ENCODE data around the gene GCK.

GCK gene

DNA sequence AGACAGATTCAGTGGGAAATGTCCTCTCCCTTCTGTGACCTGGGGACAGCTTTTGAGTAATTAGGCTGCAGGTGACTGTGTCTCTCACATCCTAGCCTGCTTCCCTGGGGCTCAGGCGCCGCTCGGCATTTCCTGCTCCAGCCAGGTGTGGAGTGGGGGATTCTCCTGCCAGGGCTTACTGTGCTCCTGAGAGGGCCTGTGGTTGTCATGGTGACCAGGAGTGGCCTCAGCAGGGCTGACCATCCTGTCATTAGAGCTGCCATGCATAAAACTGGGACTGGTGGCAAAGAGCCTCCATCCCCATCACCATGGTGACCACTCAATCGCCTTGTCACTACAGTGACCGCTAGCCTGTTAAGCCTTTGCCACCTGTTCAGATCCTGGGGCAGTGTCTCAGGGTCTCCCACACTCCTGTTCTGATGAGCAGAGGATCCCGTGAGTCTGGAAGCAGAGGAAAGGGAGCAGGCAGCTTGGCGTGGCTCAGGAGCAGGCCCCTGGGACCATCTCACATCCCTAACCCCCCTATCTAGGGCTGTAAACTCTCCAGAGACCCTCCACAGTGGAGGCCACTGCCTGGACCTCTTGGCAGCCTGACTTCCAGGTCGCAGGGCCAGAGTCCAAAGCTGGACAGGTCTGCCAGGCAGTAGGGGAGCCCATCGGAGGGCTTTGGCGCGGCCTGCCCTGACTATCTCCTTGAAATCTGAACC lies at the start of gene GCK:
TSS of gene GCK (minus strand) at position 154 of the 707 bp plus-strand sequence. CDS start 486 bp downstream, outside the sequence.
- TF ChIP-seq, protein P1, sequence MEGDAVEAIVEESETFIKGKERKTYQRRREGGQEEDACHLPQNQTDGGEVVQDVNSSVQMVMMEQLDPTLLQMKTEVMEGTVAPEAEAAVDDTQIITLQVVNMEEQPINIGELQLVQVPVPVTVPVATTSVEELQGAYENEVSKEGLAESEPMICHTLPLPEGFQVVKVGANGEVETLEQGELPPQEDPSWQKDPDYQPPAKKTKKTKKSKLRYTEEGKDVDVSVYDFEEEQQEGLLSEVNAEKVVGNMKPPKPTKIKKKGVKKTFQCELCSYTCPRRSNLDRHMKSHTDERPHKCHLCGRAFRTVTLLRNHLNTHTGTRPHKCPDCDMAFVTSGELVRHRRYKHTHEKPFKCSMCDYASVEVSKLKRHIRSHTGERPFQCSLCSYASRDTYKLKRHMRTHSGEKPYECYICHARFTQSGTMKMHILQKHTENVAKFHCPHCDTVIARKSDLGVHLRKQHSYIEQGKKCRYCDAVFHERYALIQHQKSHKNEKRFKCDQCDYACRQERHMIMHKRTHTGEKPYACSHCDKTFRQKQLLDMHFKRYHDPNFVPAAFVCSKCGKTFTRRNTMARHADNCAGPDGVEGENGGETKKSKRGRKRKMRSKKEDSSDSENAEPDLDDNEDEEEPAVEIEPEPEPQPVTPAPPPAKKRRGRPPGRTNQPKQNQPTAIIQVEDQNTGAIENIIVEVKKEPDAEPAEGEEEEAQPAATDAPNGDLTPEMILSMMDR (IDR thresholded peaks at IDR 0.05; ENCODE audit: low read depth, low read length, missing control alignments) = no peak
- H3K4me3 ChIP-seq (ENCODE audit: low read depth, low read length) = no peak within 1 kb of the TSS
- DNase-seq (ENCODE audit: low read depth) = no peak

DNA sequence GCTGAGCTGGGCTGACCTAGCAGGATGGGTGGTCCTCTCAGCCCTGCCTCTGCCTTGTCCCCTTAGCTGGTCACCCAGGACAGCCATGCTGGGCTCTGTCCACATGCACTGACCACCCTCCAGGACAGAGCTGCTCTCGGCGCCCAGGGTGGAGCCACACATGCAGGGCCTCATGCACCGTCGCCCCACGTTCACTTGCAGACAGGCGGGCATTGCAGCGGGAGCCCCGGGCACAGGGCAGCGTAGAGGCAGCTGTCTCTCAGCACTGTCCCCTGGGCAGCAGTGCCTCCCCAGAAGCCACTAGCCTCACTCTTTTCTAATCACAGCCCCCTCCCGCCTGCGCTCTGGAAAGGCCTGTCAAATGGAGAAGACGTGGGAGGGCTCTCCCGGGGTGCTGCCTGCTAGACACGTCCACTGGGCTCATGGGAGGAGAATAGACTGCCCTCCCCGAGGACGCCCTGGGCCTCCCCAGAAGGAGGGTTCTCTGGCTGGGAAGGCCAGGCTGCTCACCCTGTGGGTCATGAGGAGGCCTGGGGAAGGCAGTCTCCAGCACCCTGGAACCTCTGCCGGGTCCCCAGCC lies 49.0 kb upstream of the GCK start:
- H3K4me3 ChIP-seq (ENCODE audit: low read depth, low read length) = no peak overlapping the region
- TF ChIP-seq, protein P1 (IDR thresholded peaks at IDR 0.05; ENCODE audit: low read depth, low read length, missing control alignments) = no peak
- DNase-seq (ENCODE audit: low read depth) = no peak

DNA sequence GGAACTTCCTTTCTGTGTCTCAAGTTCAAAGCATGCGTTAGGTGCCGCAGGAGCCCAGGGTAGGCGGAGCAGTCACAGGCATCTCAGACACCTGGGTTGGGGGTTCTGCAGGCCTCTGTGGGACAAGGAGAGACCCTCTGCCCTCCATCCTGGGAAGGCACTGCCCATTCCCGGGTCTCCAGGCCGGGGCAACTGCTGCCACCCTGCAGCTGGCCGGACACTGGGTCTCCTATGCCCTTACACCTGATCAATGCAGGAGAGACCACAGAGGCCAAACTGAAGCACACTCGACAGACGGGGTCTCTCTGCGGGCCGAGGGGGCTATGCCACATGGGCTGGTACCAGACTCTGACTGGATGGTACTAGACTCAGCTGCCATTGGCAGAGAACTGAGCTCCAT lies 48.5 kb upstream of the GCK start:
- TF ChIP-seq, protein P1 (IDR thresholded peaks at IDR 0.05; ENCODE audit: low read depth, low read length, missing control alignments) = no peak
- H3K4me3 ChIP-seq (ENCODE audit: low read depth, low read length) = no peak overlapping the region
- no peak for DNase-seq (ENCODE audit: low read depth)

DNA sequence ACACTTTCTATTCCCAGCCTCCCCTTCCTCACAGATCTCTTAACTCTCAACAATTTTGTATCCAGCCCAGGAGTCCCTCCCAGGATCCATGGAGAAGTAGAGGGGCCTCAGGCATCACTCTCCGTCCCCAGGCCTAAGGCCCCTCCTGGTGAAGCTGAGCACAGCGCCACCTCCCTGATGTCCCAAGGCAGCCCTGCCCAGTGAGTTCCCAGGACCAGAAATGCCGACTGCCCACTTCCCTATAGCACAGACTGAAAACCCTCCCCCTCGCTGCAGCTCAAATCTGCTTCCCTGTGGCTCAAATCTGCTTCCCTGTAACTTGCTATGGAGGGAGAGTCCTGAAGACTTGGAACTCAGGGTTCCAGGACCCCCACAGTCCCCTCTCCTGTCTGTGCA lies 47.1 kb upstream of the GCK start:
- DNase-seq (ENCODE audit: low read depth) = no peak
- TF ChIP-seq, protein P1 (IDR thresholded peaks at IDR 0.05; ENCODE audit: low read depth, low read length, missing control alignments) = no peak
- H3K4me3 ChIP-seq (ENCODE audit: low read depth, low read length) = no peak overlapping the region

DNA sequence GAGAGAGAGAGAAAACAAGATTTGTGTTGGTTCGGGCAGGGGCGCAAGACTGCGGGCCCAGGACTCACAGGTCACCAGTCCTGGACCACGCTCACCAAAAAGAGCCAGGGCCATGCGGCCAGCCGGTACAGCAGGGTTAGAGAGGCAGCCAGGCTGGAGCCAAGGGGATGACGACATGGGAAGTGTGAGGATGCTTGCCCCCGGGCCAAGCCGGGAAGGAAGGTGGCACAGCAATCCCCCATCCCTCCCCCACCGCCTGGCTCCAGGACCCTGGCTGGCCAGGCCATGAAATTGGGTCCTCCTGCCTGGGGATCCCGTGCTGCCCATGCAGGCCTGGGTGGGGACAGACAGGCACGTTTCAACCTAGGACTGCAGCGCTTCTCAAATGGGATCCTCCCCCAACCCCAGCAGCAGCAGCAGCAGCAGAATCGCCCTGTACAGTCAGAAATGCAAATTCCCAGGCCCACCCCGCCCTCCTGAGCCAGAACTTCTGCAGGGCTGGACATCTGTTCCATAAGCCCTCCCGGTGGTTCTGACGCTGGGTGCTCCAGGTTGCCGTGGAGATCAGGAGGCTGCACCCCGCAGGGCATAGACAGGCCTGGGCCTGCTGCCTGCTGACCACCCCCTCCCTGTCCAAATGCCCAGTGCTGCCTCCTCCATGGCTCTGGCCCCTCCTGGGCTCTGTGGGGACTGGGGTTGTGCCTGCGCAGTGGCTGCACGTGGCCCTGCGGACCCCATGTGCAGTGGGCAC lies 46.5 kb upstream of the GCK start:
- TF ChIP-seq, protein P1 (IDR thresholded peaks at IDR 0.05; ENCODE audit: low read depth, low read length, missing control alignments) = no peak
- no peak overlapping the region for H3K4me3 ChIP-seq (ENCODE audit: low read depth, low read length)
- no peak for DNase-seq (ENCODE audit: low read depth)

DNA sequence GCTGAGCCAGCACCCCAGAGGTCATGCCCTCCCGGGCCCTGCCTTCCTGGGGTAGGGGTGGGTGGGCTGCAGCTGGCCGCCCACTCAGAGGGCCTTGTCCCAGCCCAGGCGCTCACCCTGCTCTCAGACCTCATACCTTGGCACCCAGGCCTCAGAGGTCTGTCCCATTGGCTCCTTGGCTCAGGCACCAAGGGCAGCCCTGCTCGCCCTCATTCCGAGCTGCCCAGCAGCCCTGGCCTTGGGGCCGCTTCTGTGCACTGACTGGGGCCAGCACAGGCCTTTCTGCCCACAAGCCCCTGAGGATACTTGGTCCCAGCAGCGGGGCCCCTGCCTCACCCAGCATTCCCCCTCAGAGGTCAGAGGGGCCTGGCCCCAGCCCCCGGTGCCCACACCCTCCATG lies 45.8 kb upstream of the GCK start:
- no peak overlapping the region for H3K4me3 ChIP-seq (ENCODE audit: low read depth, low read length)
- TF ChIP-seq, protein P1 (IDR thresholded peaks at IDR 0.05; ENCODE audit: low read depth, low read length, missing control alignments) = no peak
- DNase-seq (ENCODE audit: low read depth) = no peak

All from GM12864 (cell line).